Measurements from ENCODE around the gene FNBP1L.
"Not testable (repeated sequence)": the region's sequence is repeated elsewhere in the genome, so short reads cannot be mapped to it uniquely, and the experiment has no call there.

The FNBP1L gene

GRCh38 chr1:93588206-93588605 is 140.3 kb downstream of the FNBP1L start:
- Histone ChIP-seq H3K4me1 (ENCODE audit: control insufficient read depth, low read depth, low read length) (no peaks in the 10 kb centered on the region), H3K23ac (ENCODE audit: low read length) (no peak overlapping the region), H3K4me2 (ENCODE audit: low read length) (no peak overlapping the region), H3K18ac (ENCODE audit: low read length) (no peak overlapping the region), H4K5ac (ENCODE audit: low read length) (no peak overlapping the region), H2BK15ac (replicated peaks; ENCODE audit: low read depth) (no peak overlapping the region), H3K36me3 (ENCODE audit: control insufficient read depth, insufficient read depth, low read length) (peaks cover 40% of the 10 kb centered on the region), H2BK5ac (ENCODE audit: low read length) (no peak overlapping the region), H2BK120ac (ENCODE audit: low read depth, low read length) (no peak overlapping the region), H3K79me1 (ENCODE audit: low read length) (peaks cover 23% of the 10 kb centered on the region), H3K4ac (ENCODE audit: low read depth, low read length) (no peak overlapping the region), H3K27me3 (ENCODE audit: insufficient read depth, low read length, poor library complexity) (no peaks in the 10 kb centered on the region), H3K79me2 (ENCODE audit: control insufficient read depth, insufficient read depth, low read length) (peaks cover 3% of the 10 kb centered on the region), H2AK5ac (ENCODE audit: low read length) (no peak overlapping the region), H3K4me3 (ENCODE audit: low read length) (no peak overlapping the region), H3K56ac (ENCODE audit: low read length) (no peak overlapping the region), H3K27ac (ENCODE audit: low read depth, low read length) (no peak overlapping the region), H4K8ac (ENCODE audit: low read depth, low read length) (no peak overlapping the region), H3K9ac (ENCODE audit: low read length) (no peak overlapping the region)
- DNase-seq, result no peak
- no CpG with 5 or more reads among the region's 6 CpGs for WGBS (ENCODE audit: extremely low coverage, insufficient coverage, low lambda C conversion rate)

GRCh38 chr1:93588955-93589354 is 141.0 kb downstream of the FNBP1L start:
- no peak overlapping the region for H3K4ac ChIP-seq (ENCODE audit: low read depth, low read length)
- H3K27ac ChIP-seq (ENCODE audit: low read depth, low read length), result no peak overlapping the region
- H3K27me3 ChIP-seq (ENCODE audit: insufficient read depth, low read length, poor library complexity), result no peaks in the 10 kb centered on the region
- H2BK5ac ChIP-seq (ENCODE audit: low read length), result no peak overlapping the region
- no peaks in the 10 kb centered on the region for H3K4me1 ChIP-seq (ENCODE audit: control insufficient read depth, low read depth, low read length)
- H3K4me2 ChIP-seq (ENCODE audit: low read length), result no peak overlapping the region
- H2BK15ac ChIP-seq (replicated peaks; ENCODE audit: low read depth), result no peak overlapping the region
- no peak overlapping the region for H3K9ac ChIP-seq (ENCODE audit: low read length)
- H3K79me2 ChIP-seq (ENCODE audit: control insufficient read depth, insufficient read depth, low read length), result peaks cover 8% of the 10 kb centered on the region
- DNase-seq, result no peak
- H4K8ac ChIP-seq (ENCODE audit: low read depth, low read length), result no peak overlapping the region
- H2BK120ac ChIP-seq (ENCODE audit: low read depth, low read length), result no peak overlapping the region
- H2AK5ac ChIP-seq (ENCODE audit: low read length), result no peak overlapping the region
- H4K5ac ChIP-seq (ENCODE audit: low read length), result no peak overlapping the region
- H3K79me1 ChIP-seq (ENCODE audit: low read length), result peaks cover 26% of the 10 kb centered on the region
- no peak overlapping the region for H3K18ac ChIP-seq (ENCODE audit: low read length)
- no CpG with 5 or more reads among the region's 20 CpGs for WGBS (ENCODE audit: extremely low coverage, insufficient coverage, low lambda C conversion rate)
- H3K23ac ChIP-seq (ENCODE audit: low read length), result no peak overlapping the region
- no peak overlapping the region for H3K4me3 ChIP-seq (ENCODE audit: low read length)
- peaks cover 34% of the 10 kb centered on the region for H3K36me3 ChIP-seq (ENCODE audit: control insufficient read depth, insufficient read depth, low read length)
- no peak overlapping the region for H3K56ac ChIP-seq (ENCODE audit: low read length)

DNA sequence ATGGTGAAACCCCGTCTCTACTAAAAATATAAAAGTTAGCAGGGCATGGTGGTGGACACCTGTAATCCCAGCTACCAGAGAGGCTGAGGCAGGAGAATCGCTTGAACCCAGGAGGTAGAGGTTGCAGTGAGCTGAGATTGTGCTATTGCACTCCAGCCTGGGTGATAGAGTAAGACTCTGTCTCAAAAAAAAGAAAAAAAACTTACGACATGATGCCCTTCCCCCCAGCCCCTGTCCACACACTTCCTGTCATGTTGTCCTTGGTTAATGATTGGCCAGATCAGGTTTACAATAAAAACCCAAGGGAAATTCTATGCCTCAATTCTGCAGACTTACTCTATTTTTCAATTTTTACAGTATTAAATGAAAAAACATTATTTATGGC is 143.4 kb downstream of the FNBP1L start:
- peaks cover 21% of the 10 kb centered on the region for H3K79me2 ChIP-seq (ENCODE audit: control insufficient read depth, insufficient read depth, low read length)
- H3K18ac ChIP-seq (ENCODE audit: low read length); H2BK120ac ChIP-seq (ENCODE audit: low read depth, low read length); H2BK5ac ChIP-seq (ENCODE audit: low read length); DNase-seq; H2BK15ac ChIP-seq (replicated peaks; ENCODE audit: low read depth); H3K4me2 ChIP-seq (ENCODE audit: low read length); H3K27ac ChIP-seq (ENCODE audit: low read depth, low read length); H3K56ac ChIP-seq (ENCODE audit: low read length); H3K23ac ChIP-seq (ENCODE audit: low read length); H3K27me3 ChIP-seq (ENCODE audit: insufficient read depth, low read length, poor library complexity); H4K5ac ChIP-seq (ENCODE audit: low read length); H3K4me1 ChIP-seq (ENCODE audit: control insufficient read depth, low read depth, low read length); H3K4me3 ChIP-seq (ENCODE audit: low read length); H2AK5ac ChIP-seq (ENCODE audit: low read length); H3K4ac ChIP-seq (ENCODE audit: low read depth, low read length); H4K8ac ChIP-seq (ENCODE audit: low read depth, low read length); H3K9ac ChIP-seq (ENCODE audit: low read length): not testable (repeated sequence)
- peaks cover 24% of the 10 kb centered on the region for H3K36me3 ChIP-seq (ENCODE audit: control insufficient read depth, insufficient read depth, low read length)
- H3K79me1 ChIP-seq (ENCODE audit: low read length), result peaks cover 38% of the 10 kb centered on the region
- no CpG with 5 or more reads among the region's 3 CpGs for WGBS (ENCODE audit: extremely low coverage, insufficient coverage, low lambda C conversion rate)

GRCh38 chr1:93591676-93592550 is 144.0 kb downstream of the FNBP1L start:
- Histone ChIP-seq H3K4ac (ENCODE audit: low read depth, low read length) (no peak overlapping the region), H3K79me1 (ENCODE audit: low read length) (peaks cover 43% of the 10 kb centered on the region)

GRCh38 chr1:93592551-93592949 is 144.6 kb downstream of the FNBP1L start:
- Histone ChIP-seq H3K18ac (ENCODE audit: low read length) (no peak overlapping the region), H2BK15ac (replicated peaks; ENCODE audit: low read depth) (no peak overlapping the region), H3K27me3 (ENCODE audit: insufficient read depth, low read length, poor library complexity) (no peaks in the 10 kb centered on the region), H3K79me1 (ENCODE audit: low read length) (peaks cover 45% of the 10 kb centered on the region), H2BK5ac (ENCODE audit: low read length) (no peak overlapping the region), H2BK120ac (ENCODE audit: low read depth, low read length) (no peak overlapping the region), H3K4me2 (ENCODE audit: low read length) (no peak overlapping the region), H3K4ac (ENCODE audit: low read depth, low read length) (no peak overlapping the region), H3K56ac (ENCODE audit: low read length) (no peak overlapping the region), H3K36me3 (ENCODE audit: control insufficient read depth, insufficient read depth, low read length) (peaks cover 18% of the 10 kb centered on the region), H3K27ac (ENCODE audit: low read depth, low read length) (no peak overlapping the region), H3K4me3 (ENCODE audit: low read length) (no peak overlapping the region), H4K5ac (ENCODE audit: low read length) (no peak overlapping the region), H4K8ac (ENCODE audit: low read depth, low read length) (no peak overlapping the region), H3K4me1 (ENCODE audit: control insufficient read depth, low read depth, low read length) (peaks cover 2% of the 10 kb centered on the region), H3K23ac (ENCODE audit: low read length) (no peak overlapping the region), H2AK5ac (ENCODE audit: low read length) (no peak overlapping the region), H3K9ac (ENCODE audit: low read length) (no peak overlapping the region), H3K79me2 (ENCODE audit: control insufficient read depth, insufficient read depth, low read length) (peaks cover 28% of the 10 kb centered on the region)
- no CpG with 5 or more reads among the region's 6 CpGs for WGBS (ENCODE audit: extremely low coverage, insufficient coverage, low lambda C conversion rate)
- DNase-seq, result no peak

More at GRCh38 chr1:93591676-93592550, 144.0 kb downstream of the FNBP1L start:
- Histone ChIP-seq H3K23ac (ENCODE audit: low read length) (no peak overlapping the region), H2BK15ac (replicated peaks; ENCODE audit: low read depth) (no peak overlapping the region), H2BK120ac (ENCODE audit: low read depth, low read length) (no peak overlapping the region), H3K79me2 (ENCODE audit: control insufficient read depth, insufficient read depth, low read length) (peaks cover 25% of the 10 kb centered on the region), H3K4me3 (ENCODE audit: low read length) (no peak overlapping the region), H3K4me2 (ENCODE audit: low read length) (no peak overlapping the region), H3K9ac (ENCODE audit: low read length) (no peak overlapping the region), H3K27me3 (ENCODE audit: insufficient read depth, low read length, poor library complexity) (no peaks in the 10 kb centered on the region), H3K4me1 (ENCODE audit: control insufficient read depth, low read depth, low read length) (peaks cover 2% of the 10 kb centered on the region), H4K5ac (ENCODE audit: low read length) (no peak overlapping the region), H3K27ac (ENCODE audit: low read depth, low read length) (no peak overlapping the region), H3K18ac (ENCODE audit: low read length) (no peak overlapping the region), H3K56ac (ENCODE audit: low read length) (no peak overlapping the region), H2AK5ac (ENCODE audit: low read length) (no peak overlapping the region), H3K36me3 (ENCODE audit: control insufficient read depth, insufficient read depth, low read length) (peaks cover 22% of the 10 kb centered on the region), H4K8ac (ENCODE audit: low read depth, low read length) (no peak overlapping the region), H2BK5ac (ENCODE audit: low read length) (no peak overlapping the region)
- no peak for DNase-seq
- no CpG with 5 or more reads among the region's 17 CpGs for WGBS (ENCODE audit: extremely low coverage, insufficient coverage, low lambda C conversion rate)
